Daoy (cell line): ENCODE data around the gene SOX6. TPM values are rescaled to one million over a fixed set of nuclear protein-coding genes. Genes with fewer than 3 reads are reported as not detected.

Experiments used
- DNase-seq: peaks from one replicate; pipeline ENCODE4 v3.0.0-alpha.2; 2015; ENCODE audit warnings: low read depth
- total RNA-seq: library from RNA; depleted of rRNA; stranded (reverse); fragments of >200 nt; shearing (Covaris generic); gene quantifications from 2 replicates; pipeline ENCODE4 v1.2.3, GENCODE V29; 2014

Gene SOX6
- total RNA-seq, 1 experiment from 2014 or later: 3.0 TPM

GRCh38 chr11:16278273-16278672, 78.1 kb downstream of the SOX6 start:
- no peak for DNase-seq

GRCh38 chr11:16276251-16276650, 80.1 kb downstream of the SOX6 start:
- DNase-seq: no peak

- DNase-seq: no peak
Measured at GRCh38 chr11:16271258-16271657, 85.1 kb downstream of the SOX6 start.

- DNase-seq: no peak
Measured at GRCh38 chr11:16266021-16266420, 90.3 kb downstream of the SOX6 start.

GRCh38 chr11:16265022-16265421, 91.3 kb downstream of the SOX6 start:
- no peak for DNase-seq

GRCh38 chr11:16262645-16262955, 93.7 kb downstream of the SOX6 start:
- no peak for DNase-seq

- no peak for DNase-seq
Measured at GRCh38 chr11:16261836-16262644, 94.3 kb downstream of the SOX6 start.

- DNase-seq: peak; percentile 1
Measured at GRCh38 chr11:16252373-16252772, 104.0 kb downstream of the SOX6 start.

- DNase-seq: no peak
Measured at GRCh38 chr11:16248248-16248647, 108.1 kb downstream of the SOX6 start.

- DNase-seq: no peak
Measured at GRCh38 chr11:16242806-16243205, 113.5 kb downstream of the SOX6 start.

- DNase-seq: no peak
Measured at GRCh38 chr11:16240687-16241086, 115.7 kb downstream of the SOX6 start.

- DNase-seq: no peak
Measured at GRCh38 chr11:16239141-16240105, 116.9 kb downstream of the SOX6 start.

- peak; percentile 33 for DNase-seq
Measured at GRCh38 chr11:16226245-16226644, 130.1 kb downstream of the SOX6 start.

GRCh38 chr11:16225623-16226022, 130.7 kb downstream of the SOX6 start:
- DNase-seq: no peak

GRCh38 chr11:16223558-16223957, 132.8 kb downstream of the SOX6 start:
- no peak for DNase-seq

GRCh38 chr11:16217631-16218030, 138.7 kb downstream of the SOX6 start:
- DNase-seq: peak; percentile 21

- DNase-seq: no peak
Measured at GRCh38 chr11:16216831-16217230, 139.5 kb downstream of the SOX6 start.

GRCh38 chr11:16215352-16215751, 141.0 kb downstream of the SOX6 start:
- no peak for DNase-seq

- no peak for DNase-seq
Measured at GRCh38 chr11:16211407-16211806, 144.9 kb downstream of the SOX6 start.

- DNase-seq: no peak
Measured at GRCh38 chr11:16204261-16204660, 152.1 kb downstream of the SOX6 start.

GRCh38 chr11:16195651-16196050, 160.7 kb downstream of the SOX6 start:
- DNase-seq: peak; percentile 6

GRCh38 chr11:16194566-16194965, 161.8 kb downstream of the SOX6 start:
- DNase-seq: no peak

GRCh38 chr11:16193897-16194381, 162.4 kb downstream of the SOX6 start:
- DNase-seq: no peak
